IPS-NIHi11 (cell line): ENCODE results near the gene ASIC1.
A peak's percentile ranks its signal among the peaks of the same experiment; 100 is the strongest.

Experiments used
- DNase-seq: peaks from one replicate; pipeline ENCODE4 v3.0.0; 2012; ENCODE audit warnings: mixed read lengths, low spot score

Gene ASIC1

GRCh38 chr12:50085615-50086072 is 28.2 kb downstream of the ASIC1 start:
- DNase-seq: no peak

GRCh38 chr12:50086148-50086547 is 28.8 kb downstream of the ASIC1 start:
- no peak for DNase-seq

GRCh38 chr12:50087151-50087550 is 29.8 kb downstream of the ASIC1 start:
- no peak for DNase-seq

GRCh38 chr12:50087995-50088394 is 30.6 kb downstream of the ASIC1 start:
- DNase-seq: no peak

- peak; percentile 57 for DNase-seq
Observed at GRCh38 chr12:50088577-50089335, 31.4 kb downstream of the ASIC1 start.

GRCh38 chr12:50089730-50090129 is 32.3 kb downstream of the ASIC1 start:
- DNase-seq: no peak

- DNase-seq: no peak
Observed at GRCh38 chr12:50090391-50090790, 33.0 kb downstream of the ASIC1 start.

- DNase-seq: no peak
Observed at GRCh38 chr12:50097952-50098351, 40.6 kb downstream of the ASIC1 start.

- no peak for DNase-seq
Observed at GRCh38 chr12:50099302-50100008, 42.1 kb downstream of the ASIC1 start.

- no peak for DNase-seq
Observed at GRCh38 chr12:50100561-50100960, 43.2 kb downstream of the ASIC1 start.

GRCh38 chr12:50101663-50102062 is 44.3 kb downstream of the ASIC1 start:
- peak; percentile 76 for DNase-seq

- DNase-seq: no peak
Observed at GRCh38 chr12:50102131-50102531, 44.7 kb downstream of the ASIC1 start.

GRCh38 chr12:50102646-50103309 is 45.4 kb downstream of the ASIC1 start:
- DNase-seq: no peak

GRCh38 chr12:50103351-50103750 is 46.0 kb downstream of the ASIC1 start:
- DNase-seq: no peak

- peak; percentile 84 for DNase-seq
Observed at GRCh38 chr12:50103767-50104321, 46.4 kb downstream of the ASIC1 start, which contains the start of gene GPD1. Gene GPD1, plus strand, starts transcription at chr12:50104008. Its CDS starts 43 bp downstream, at chr12:50104051.

- no peak for DNase-seq
Observed at GRCh38 chr12:50104417-50105366, 47.3 kb downstream of the ASIC1 start.

GRCh38 chr12:50105913-50106450 is 48.6 kb downstream of the ASIC1 start:
- DNase-seq: no peak

- DNase-seq: no peak
Observed at GRCh38 chr12:50106907-50107306, 49.5 kb downstream of the ASIC1 start.

- no peak for DNase-seq
Observed at GRCh38 chr12:50107416-50108268, 50.2 kb downstream of the ASIC1 start.

- no peak for DNase-seq
Observed at GRCh38 chr12:50109319-50109718, 51.9 kb downstream of the ASIC1 start.
